Heart left ventricle (tissue), 16 donors: ENCODE data around the gene HLF. TPM values are rescaled to one million over a fixed set of nuclear protein-coding genes. Genes with fewer than 3 reads are reported as not detected.

ENCODE experiments used
- ATAC-seq, 4 donors: fragments of 200-7000 bp; cut with Tn5 transposase; one replicate each; pipeline ENCODE4 v1.9.1; 2020 to 2022; ENCODE audit warnings: moderate library complexity in 4 of 4, mild to moderate bottlenecking in 3 of 4, moderate number of reproducible peaks in 1 of 4
- DNase-seq, 5 donors: peaks; one replicate each; pipeline ENCODE4 v3.0.0-alpha.2; 2020
- H3K27ac ChIP-seq, 12 donors: fragments of 200-600 bp; sonication (generic) in 4 of 12; one replicate each; pipeline versions ENCODE4 v1.5.0 to v1.8.0; 2016 to 2022; ENCODE audit warnings: mild to moderate bottlenecking in 2 of 12
- H3K27me3 ChIP-seq, 9 donors: fragments of 200-600 bp; sonication (generic) in 2 of 9; one replicate each; pipeline versions ENCODE4 v1.5.1 to v1.8.0; 2016 to 2022; ENCODE audit warnings: mild to moderate bottlenecking in 3 of 9
- H3K36me3 ChIP-seq, 9 donors: fragments of 200-600 bp; sonication (generic) in 2 of 9; one replicate each; pipeline versions ENCODE4 v1.5.0 to v1.8.0; 2018 to 2022; ENCODE audit warnings: mild to moderate bottlenecking in 2 of 9
- H3K4me1 ChIP-seq, 12 donors: fragments of 200-600 bp; sonication (generic) in 4 of 12; one replicate each; pipeline versions ENCODE4 v1.5.0 to v1.8.0; 2016 to 2022; ENCODE audit warnings: mild to moderate bottlenecking in 3 of 12
- H3K4me3 ChIP-seq, 12 donors: fragments of 200-600 bp; sonication (generic) in 4 of 12; one replicate each; pipeline versions ENCODE4 v1.5.0 to v1.8.0; 2017 to 2022; ENCODE audit warnings: mild to moderate bottlenecking in 9 of 12, moderate library complexity in 4 of 12
- H3K9me3 ChIP-seq, 12 donors: fragments of 200-600 bp; sonication (generic) in 4 of 12; one replicate each; pipeline versions ENCODE4 v1.5.0 to v1.8.0; 2016 to 2022; ENCODE audit warnings: mild to moderate bottlenecking in 1 of 12
- CTCF ChIP-seq, 12 donors: fragments of 200-600 bp; sonication (generic) in 4 of 12; IDR thresholded peaks; one replicate each; pipeline versions ENCODE4 v1.5.0 to v1.8.0; 2018 to 2022; ENCODE audit warnings: antibody characterized with exemption in 12 of 12, mild to moderate bottlenecking in 5 of 12
- POLR2A ChIP-seq, 2 donors: fragments of 450-650 bp; IDR thresholded peaks; one replicate each; pipeline ENCODE4 v1.6.1; 2017; ENCODE audit warnings: antibody characterized with exemption in 2 of 2, mild to moderate bottlenecking in 2 of 2, moderate library complexity in 2 of 2
- WGBS, 4 donors: extraction: QIAGEN DNeasy Blood & Tissue Kit in 2 of 4; methylation state at CpG; one replicate each; pipeline versions ENCODE4 v1.1.5 to v1.1.7; 2013 to 2018; 5-methylcytosine and 5-hydroxymethylcytosine counted together
- intact Hi-C, 10 donors: fragments of 100-400 bp; cut with DNase I; formaldehyde crosslinking; loops; one replicate each; pipeline versions ENCODE4 v1.11.1 to v1.14.2; 2022
- polyA plus RNA-seq, 2 donors: library from polyadenylated mRNA; stranded (reverse); fragments of 200-250 nt; gene quantifications; one replicate each; pipeline ENCODE4 v1.2.3, GENCODE V29; 2013
- total RNA-seq, 9 donors: library from RNA; depleted of rRNA in 2 of 9; stranded (reverse); fragments of >200 nt in 2 of 9; fragmentation: NEBNext Ultra II Directional in 3 of 9; extraction: Animal tissue kit (Norgen Biotek cat#: 25700) in 3 of 9; gene quantifications; one replicate each; pipeline versions ENCODE4 v1.1.0 to v1.2.4, GENCODE V29; 2016 to 2023
- donor health status: ischemic (EF 13 %, LVEDD 7.1; RV severe dilation, severe dysfunction).
- donor health status: healthy with polysubstance abuse.
- donor health status: DM: no; HTN: yes; CAD: no.
- donor health status: DM: no; HTN: no; CAD: no.
- donor health status: ischemic (EF 25% LVEDD 6.9; RV normal size, moderate dysfunction).
- donor health status: ischemic (EF 25% LVEDD 5.7; RV mildly dilated, moderate dysfunction).
- donor health status: healthy.
- donor health status: DM: yes; HTN: yes; CAD: no.
- donor health status: ischemic (EF 35%, LVEDD 5.7; RV mildly dilated, moderate dysfunction).
- donor health status: nonischemic (EF 11% LVEDD 7.7; RV severe dilation, severe dysfunction).
- donor health status: DM: yes; HTN: yes; CAD: no.
- donor health status: PGD.
- donor health status: ischemic (EF 29% LVEDD 5.4; RV normal size, mild dysfunction).
- donor health status: nonischemic (EF 23%, LVEDD 6.1; RV moderate dilation, normal function).

The HLF gene
- total and polyA plus RNA-seq, 11 donors, result 5.3 to 46.3 (median 23.8) TPM

GRCh38 chr17:55294042-55294751 lies 29.4 kb downstream of the HLF start:
- H3K4me3 ChIP-seq, result no peak overlapping the region
- no peak for ATAC-seq
- intact Hi-C loops, result loop anchor here in 3 of 10 donors (2.0 to 10.0 kb wide), 3 partner anchors 27 to 299 kb away; partner anchors contain the start of gene HLF (in 1 of the 3)

GRCh38 chr17:55295411-55296170 lies 30.8 kb downstream of the HLF start:
- ATAC-seq, result peak; percentile 78 to 86 (median 86)
- peaks cover 0 to 24% (median 9%) of the 10 kb centered on the region in 12 donors for H3K4me1 ChIP-seq
- TF ChIP-seq POLR2A (IDR thresholded peaks at IDR 0.05), result no peak
- peak; percentile 71 to 92 (median 86) for TF ChIP-seq CTCF (IDR thresholded peaks at IDR 0.05)
- intact Hi-C loops, result loop anchor here (1.0 to 10.0 kb wide), 10 partner anchors 29 to 303 kb away; partner anchors contain the start of gene HLF (in 3 of the 10)
- no peaks in the 10 kb centered on the region for H3K27me3 ChIP-seq
- no peak overlapping the region for H3K4me3 ChIP-seq
- WGBS, 4 donors, result 32 to 36% (median 34%) methylated on average over 10 of the region's 10 CpGs
- H3K36me3 ChIP-seq, result peaks cover 0 to 31% (median 0%) of the 10 kb centered on the region in 9 donors
- peaks cover 0 to 9% (median 0%) of the 10 kb centered on the region in 12 donors for H3K9me3 ChIP-seq
- peak in 3 of 5 donors; percentile 48 to 49 (median 48) for DNase-seq
- peak overlapping the region in 10 of 12 donors; percentile 9 to 62 (median 36) for H3K27ac ChIP-seq

More at GRCh38 chr17:55294042-55294751, 29.4 kb downstream of the HLF start:
- TF ChIP-seq CTCF (IDR thresholded peaks at IDR 0.05), result no peak
- TF ChIP-seq POLR2A (IDR thresholded peaks at IDR 0.05), result no peak
- peaks cover 0 to 37% (median 0%) of the 10 kb centered on the region in 9 donors for H3K36me3 ChIP-seq
- peaks cover 0 to 9% (median 0%) of the 10 kb centered on the region in 12 donors for H3K9me3 ChIP-seq
- H3K4me1 ChIP-seq, result peaks cover 0 to 32% (median 12%) of the 10 kb centered on the region in 12 donors
- no peaks in the 10 kb centered on the region for H3K27me3 ChIP-seq
- H3K27ac ChIP-seq, result peak overlapping the region in 3 of 12 donors; percentile 3 to 62 (median 60)
- no peak for DNase-seq
- 69 to 75% (median 73%) methylated on average over 13 of the region's 13 CpGs for WGBS, 4 donors

- intact Hi-C loops, result loop anchor here (1.0 to 10.0 kb wide), 8 partner anchors 31 to 304 kb away; partner anchors contain the start of gene HLF (in 2 of the 10)
- Histone ChIP-seq H3K27ac (peak overlapping the region in 2 of 12 donors; percentile 41 to 60), H3K4me1 (peaks cover 0 to 27% (median 9%) of the 10 kb centered on the region in 12 donors), H3K4me3 (no peak overlapping the region), H3K9me3 (peaks cover 0 to 5% (median 0%) of the 10 kb centered on the region in 12 donors), H3K27me3 (no peaks in the 10 kb centered on the region), H3K36me3 (peaks cover 0 to 29% (median 0%) of the 10 kb centered on the region in 9 donors)
- DNase-seq (no peak), ATAC-seq (no peak)
- 50 to 56% (median 51%) methylated on average over 6 of the region's 6 CpGs for WGBS, 4 donors
- TF ChIP-seq POLR2A (IDR thresholded peaks at IDR 0.05) (no peak), CTCF (IDR thresholded peaks at IDR 0.05) (no peak)
Measured at GRCh38 chr17:55296171-55296695, 31.5 kb downstream of the HLF start.
